Ishikawa (cell line): ENCODE data around the gene RHBDF2.

Source experiments
- CEBPB ChIP-seq: IDR thresholded peaks from 2 replicates; pipeline ENCODE4 v1.6.1; 2012
- CREB1 ChIP-seq: IDR thresholded peaks from 2 replicates; pipeline ENCODE4 v1.6.1; 2012; ENCODE audit warnings: low read depth
- EGR1 ChIP-seq: IDR thresholded peaks from 2 replicates; pipeline ENCODE4 v1.6.1; 2012
- EP300 ChIP-seq: IDR thresholded peaks from 2 replicates; pipeline ENCODE4 v1.6.1; 2012; ENCODE audit warnings: borderline replicate concordance
- FOXM1 ChIP-seq: IDR thresholded peaks from 2 replicates; pipeline ENCODE4 v1.6.1; 2012; ENCODE audit warnings: low read depth, borderline replicate concordance
- NFIC ChIP-seq: IDR thresholded peaks from 2 replicates; pipeline ENCODE4 v1.6.1; 2012
- RAD21 ChIP-seq: IDR thresholded peaks from 2 replicates; pipeline ENCODE4 v1.6.1; 2012; ENCODE audit warnings: low read depth
- TAF1 ChIP-seq: IDR thresholded peaks from 2 replicates; pipeline ENCODE4 v1.6.1; 2012; ENCODE audit warnings: low read depth, mild to moderate bottlenecking
- TCF12 ChIP-seq: IDR thresholded peaks from 2 replicates; pipeline ENCODE4 v1.6.1; 2012; ENCODE audit warnings: low read depth
- TEAD4 ChIP-seq: IDR thresholded peaks from 2 replicates; pipeline ENCODE4 v1.6.1; 2012
- USF1 ChIP-seq: IDR thresholded peaks from 2 replicates; pipeline ENCODE4 v1.6.1; 2012
- YY1 ChIP-seq: IDR thresholded peaks from 2 replicates; pipeline ENCODE4 v1.6.1; 2012; ENCODE audit warnings: low read depth
- ZBTB7A ChIP-seq: IDR thresholded peaks from 2 replicates; pipeline ENCODE4 v1.6.1; 2012; ENCODE audit warnings: low read depth
- TF ChIP-seq, protein P1 (sequence below): IDR thresholded peaks from 2 replicates; pipeline ENCODE4 v1.6.1; 2012; ENCODE audit warnings: low read depth, mild to moderate bottlenecking
- TF ChIP-seq, protein P2 (sequence below): IDR thresholded peaks from 2 replicates; pipeline ENCODE4 v1.6.1; 2012

RHBDF2 gene

GRCh38 chr17:76432712-76433336 is 68.4 kb downstream of the RHBDF2 start:
- no peak for TF ChIP-seq EGR1
- TF ChIP-seq, protein P1, sequence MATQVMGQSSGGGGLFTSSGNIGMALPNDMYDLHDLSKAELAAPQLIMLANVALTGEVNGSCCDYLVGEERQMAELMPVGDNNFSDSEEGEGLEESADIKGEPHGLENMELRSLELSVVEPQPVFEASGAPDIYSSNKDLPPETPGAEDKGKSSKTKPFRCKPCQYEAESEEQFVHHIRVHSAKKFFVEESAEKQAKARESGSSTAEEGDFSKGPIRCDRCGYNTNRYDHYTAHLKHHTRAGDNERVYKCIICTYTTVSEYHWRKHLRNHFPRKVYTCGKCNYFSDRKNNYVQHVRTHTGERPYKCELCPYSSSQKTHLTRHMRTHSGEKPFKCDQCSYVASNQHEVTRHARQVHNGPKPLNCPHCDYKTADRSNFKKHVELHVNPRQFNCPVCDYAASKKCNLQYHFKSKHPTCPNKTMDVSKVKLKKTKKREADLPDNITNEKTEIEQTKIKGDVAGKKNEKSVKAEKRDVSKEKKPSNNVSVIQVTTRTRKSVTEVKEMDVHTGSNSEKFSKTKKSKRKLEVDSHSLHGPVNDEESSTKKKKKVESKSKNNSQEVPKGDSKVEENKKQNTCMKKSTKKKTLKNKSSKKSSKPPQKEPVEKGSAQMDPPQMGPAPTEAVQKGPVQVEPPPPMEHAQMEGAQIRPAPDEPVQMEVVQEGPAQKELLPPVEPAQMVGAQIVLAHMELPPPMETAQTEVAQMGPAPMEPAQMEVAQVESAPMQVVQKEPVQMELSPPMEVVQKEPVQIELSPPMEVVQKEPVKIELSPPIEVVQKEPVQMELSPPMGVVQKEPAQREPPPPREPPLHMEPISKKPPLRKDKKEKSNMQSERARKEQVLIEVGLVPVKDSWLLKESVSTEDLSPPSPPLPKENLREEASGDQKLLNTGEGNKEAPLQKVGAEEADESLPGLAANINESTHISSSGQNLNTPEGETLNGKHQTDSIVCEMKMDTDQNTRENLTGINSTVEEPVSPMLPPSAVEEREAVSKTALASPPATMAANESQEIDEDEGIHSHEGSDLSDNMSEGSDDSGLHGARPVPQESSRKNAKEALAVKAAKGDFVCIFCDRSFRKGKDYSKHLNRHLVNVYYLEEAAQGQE: no peak
- TF ChIP-seq CEBPB: no peak
- TF ChIP-seq FOXM1: no peak
- no peak for TF ChIP-seq RAD21
- no peak for TF ChIP-seq YY1
- TF ChIP-seq NFIC: no peak
- no peak for TF ChIP-seq CREB1
- no peak for TF ChIP-seq TCF12
- TF ChIP-seq TAF1: no peak
- TF ChIP-seq USF1: no peak
- no peak for TF ChIP-seq ZBTB7A
- no peak for TF ChIP-seq TEAD4
- no peak for TF ChIP-seq EP300
- TF ChIP-seq, protein P2, sequence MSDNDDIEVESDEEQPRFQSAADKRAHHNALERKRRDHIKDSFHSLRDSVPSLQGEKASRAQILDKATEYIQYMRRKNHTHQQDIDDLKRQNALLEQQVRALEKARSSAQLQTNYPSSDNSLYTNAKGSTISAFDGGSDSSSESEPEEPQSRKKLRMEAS: no peak

- TF ChIP-seq, protein P1: no peak
- TF ChIP-seq RAD21 (no peak), CREB1 (no peak), TEAD4 (no peak), NFIC (no peak)
Observed at GRCh38 chr17:76432004-76432403, 69.2 kb downstream of the RHBDF2 start.

DNA sequence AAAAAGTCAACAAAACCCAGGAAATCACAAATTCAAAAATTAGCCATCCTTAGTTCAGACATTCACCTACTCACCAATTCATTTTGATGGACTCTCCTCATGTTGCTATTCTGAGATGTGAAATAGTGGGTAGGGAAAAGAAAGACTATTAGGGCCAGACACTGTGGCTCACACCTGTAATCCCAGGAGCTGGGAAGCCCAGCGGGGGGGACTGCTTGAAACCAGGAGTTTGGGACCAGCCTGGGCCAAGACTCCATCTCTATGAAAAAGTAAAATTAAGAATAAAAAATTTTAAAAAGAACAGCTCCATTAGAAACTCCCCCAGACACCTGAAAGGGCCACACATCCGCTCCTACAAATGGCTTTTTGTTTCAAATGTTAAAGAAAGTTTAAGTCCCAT is 69.7 kb downstream of the RHBDF2 start:
- no peak for TF ChIP-seq USF1
- TF ChIP-seq, protein P2: no peak
- no peak for TF ChIP-seq RAD21
- TF ChIP-seq YY1: no peak
- no peak for TF ChIP-seq EGR1
- TF ChIP-seq CEBPB: no peak
- TF ChIP-seq NFIC: no peak
- no peak for TF ChIP-seq TCF12
- TF ChIP-seq CREB1: no peak
- TF ChIP-seq EP300: no peak
- TF ChIP-seq TAF1: no peak
- no peak for TF ChIP-seq ZBTB7A
- no peak for TF ChIP-seq FOXM1
- TF ChIP-seq TEAD4: no peak
- TF ChIP-seq, protein P1: no peak

DNA sequence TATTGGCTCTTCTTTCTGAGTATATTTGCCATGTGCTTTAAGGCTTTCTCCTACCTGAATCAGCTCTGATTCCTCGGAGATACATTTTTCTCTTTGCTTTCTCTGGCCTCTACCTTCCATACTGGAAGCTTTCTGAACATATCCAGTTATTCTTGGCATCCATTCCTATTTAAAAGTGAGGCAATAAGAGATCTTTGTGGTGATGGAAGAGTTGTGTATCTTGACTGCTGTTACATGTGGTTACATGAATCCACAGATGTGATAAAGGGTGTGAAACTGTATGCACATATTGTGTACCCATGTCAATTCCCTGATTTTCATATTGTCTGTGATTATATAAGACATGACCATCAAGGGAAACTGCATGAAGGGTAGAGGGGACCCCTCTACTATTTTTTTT is 72.7 kb downstream of the RHBDF2 start:
- TF ChIP-seq NFIC (no peak), ZBTB7A (no peak), CREB1 (no peak)
- TF ChIP-seq, protein P2: no peak
